HG03558 (cell line): Measurements from ENCODE around the gene LRIT2.

ENCODE experiments used
- ATAC-seq: cut with Tn5 transposase; IDR thresholded peaks from one replicate; pipeline ENCODE4 v1.9.1; 2021; ENCODE audit warnings: moderate number of reproducible peaks; ENCODE audit not compliant: unreplicated experiment; ENCODE audit errors: extremely low read depth

LRIT2 gene, protein sequence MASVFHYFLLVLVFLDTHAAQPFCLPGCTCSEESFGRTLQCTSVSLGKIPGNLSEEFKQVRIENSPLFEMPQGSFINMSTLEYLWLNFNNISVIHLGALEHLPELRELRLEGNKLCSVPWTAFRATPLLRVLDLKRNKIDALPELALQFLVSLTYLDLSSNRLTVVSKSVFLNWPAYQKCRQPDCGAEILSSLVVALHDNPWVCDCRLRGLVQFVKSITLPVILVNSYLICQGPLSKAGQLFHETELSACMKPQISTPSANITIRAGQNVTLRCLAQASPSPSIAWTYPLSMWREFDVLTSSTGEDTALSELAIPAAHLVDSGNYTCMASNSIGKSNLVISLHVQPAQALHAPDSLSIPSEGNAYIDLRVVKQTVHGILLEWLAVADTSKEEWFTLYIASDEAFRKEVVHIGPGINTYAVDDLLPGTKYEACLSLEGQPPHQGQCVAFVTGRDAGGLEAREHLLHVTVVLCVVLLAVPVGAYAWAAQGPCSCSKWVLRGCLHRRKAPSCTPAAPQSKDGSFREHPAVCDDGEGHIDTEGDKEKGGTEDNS

DNA sequence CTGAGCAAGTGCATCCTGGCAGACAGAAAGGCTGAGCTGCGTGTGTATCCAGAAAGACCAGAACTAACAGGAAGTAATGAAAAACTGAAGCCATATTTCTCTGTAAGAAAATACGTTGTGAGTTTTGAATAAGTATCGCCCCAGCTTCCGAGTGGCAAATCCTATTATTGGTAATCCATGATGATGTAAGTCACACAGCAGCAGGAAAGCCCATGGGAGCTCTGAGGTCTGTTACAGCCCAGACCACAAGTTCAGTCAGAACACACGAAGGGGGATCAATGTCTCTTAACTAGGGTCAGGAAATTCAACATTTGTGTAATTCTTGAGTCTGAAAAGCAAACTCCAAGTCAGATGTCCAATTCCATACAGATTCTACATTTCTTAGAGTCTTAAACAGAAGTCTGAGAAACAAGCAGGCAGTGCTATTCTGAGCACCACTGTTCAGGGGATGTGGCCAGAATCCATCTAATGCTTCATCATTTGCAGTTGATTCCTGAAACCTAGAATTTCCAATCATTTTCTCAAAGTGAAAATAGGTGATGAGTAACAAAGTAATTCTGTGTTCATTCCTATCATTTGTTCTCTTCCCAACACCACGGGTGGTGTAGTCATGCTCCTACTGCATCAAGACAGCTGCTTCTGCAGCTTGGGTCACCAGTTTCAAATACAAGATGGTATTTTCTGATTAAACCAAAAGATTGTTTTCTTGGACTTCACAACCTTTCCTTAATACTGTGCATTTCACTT is at the start of gene LRIT2:
LRIT2 (minus strand) TSS at position 118 of the 747 bp plus-strand sequence; CDS start at position 94, 24 bp downstream.
- no peak for ATAC-seq

DNA sequence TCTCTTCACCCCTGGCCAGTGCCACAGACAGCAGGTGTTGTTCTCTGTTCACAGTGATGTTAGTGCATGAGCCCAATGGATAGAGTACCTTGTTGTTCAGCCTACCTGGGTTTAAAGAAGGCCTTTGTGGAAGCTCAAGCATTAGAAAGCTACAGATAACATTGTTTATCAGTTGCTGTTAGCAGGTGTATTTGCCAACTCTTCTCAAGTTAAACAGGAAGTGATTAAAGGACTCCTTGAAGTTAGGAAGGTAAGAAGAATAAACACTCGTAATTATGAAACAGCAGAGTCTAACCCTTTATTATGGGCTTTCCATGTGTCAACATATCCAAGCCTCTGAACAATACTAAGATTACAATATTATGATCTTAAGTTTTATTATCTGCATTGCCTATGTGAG is 45.4 kb upstream of the LRIT2 start:
- no peak for ATAC-seq

DNA sequence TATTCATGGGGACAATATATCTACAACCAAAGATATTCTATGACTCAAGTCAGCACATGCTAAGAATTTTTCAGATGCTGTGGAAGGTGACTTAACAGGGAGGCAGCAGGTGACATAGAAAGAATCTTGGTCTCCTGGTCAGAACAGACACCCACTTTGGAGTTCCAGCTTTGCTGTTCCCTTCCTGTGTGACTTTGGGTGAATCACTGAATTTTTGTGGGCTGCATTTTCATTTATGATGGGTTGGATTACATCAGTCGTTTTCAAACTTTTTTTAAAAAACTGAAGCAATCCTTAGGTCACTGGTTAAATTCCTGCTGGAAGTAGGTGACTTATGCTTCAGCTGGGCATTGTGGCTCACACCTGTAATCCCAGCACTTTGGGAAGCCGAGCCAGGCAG is 44.4 kb upstream of the LRIT2 start:
- no peak for ATAC-seq

GRCh38 chr10:84269162-84269561 is 43.8 kb upstream of the LRIT2 start:
- ATAC-seq, result no peak

DNA sequence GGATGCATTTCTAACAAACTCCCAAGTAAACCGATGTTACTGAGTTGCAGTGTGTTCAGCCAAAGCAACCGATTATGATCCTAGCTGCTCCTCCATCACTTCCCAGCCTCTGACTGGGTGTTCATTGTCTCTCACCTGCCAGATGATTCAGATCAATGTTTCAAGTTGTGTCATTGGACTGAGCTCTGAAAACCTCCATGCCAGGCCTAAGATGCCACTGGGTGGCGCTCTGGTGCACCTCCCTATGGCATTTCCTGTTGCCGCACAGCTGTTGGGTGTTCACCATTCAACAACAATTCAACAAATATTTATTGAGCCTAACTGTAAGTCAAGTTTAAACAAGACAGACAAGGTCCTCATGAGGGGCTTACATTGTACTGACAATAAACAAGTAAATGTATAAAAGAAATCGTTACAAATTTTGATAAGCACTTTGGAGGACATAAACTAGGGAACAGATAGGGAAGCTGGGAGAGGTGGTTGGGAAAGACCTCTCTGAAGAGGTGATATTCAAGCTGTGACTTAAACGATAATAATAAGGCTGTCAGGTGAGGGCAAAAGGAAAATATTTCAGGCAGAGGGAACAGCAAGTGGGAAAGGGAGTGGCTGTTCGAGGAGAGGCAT is 42.3 kb upstream of the LRIT2 start:
- no peak for ATAC-seq

GRCh38 chr10:84265418-84265817 is 40.1 kb upstream of the LRIT2 start:
- no peak for ATAC-seq

DNA sequence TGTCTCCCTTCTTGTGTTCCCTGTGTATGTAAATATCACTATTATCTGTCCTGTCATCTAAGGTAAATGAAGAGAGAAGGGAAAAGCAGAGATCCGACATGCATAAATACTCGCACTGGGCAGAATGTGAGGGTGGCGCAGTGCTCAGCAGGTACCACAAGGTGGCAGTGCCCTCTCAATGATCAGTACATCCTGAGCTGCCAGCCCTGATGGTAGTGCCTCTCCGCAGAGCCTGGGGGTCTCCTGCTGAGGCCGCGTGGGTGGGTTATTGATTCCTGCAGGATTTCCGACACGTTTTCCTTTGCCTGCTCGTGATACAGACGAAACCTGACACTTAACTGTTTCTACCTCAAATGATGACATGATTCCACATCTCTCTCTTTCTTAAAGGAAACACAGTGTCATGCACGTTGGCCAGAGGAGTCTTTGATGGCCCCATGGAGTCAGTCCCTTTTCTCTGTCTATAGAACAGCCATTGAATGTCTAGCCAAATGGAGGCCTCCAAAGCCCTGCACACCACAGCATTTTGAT is 39.3 kb upstream of the LRIT2 start:
- peak; percentile 75 for ATAC-seq

GRCh38 chr10:84263716-84264115 is 38.4 kb upstream of the LRIT2 start:
- no peak for ATAC-seq

DNA sequence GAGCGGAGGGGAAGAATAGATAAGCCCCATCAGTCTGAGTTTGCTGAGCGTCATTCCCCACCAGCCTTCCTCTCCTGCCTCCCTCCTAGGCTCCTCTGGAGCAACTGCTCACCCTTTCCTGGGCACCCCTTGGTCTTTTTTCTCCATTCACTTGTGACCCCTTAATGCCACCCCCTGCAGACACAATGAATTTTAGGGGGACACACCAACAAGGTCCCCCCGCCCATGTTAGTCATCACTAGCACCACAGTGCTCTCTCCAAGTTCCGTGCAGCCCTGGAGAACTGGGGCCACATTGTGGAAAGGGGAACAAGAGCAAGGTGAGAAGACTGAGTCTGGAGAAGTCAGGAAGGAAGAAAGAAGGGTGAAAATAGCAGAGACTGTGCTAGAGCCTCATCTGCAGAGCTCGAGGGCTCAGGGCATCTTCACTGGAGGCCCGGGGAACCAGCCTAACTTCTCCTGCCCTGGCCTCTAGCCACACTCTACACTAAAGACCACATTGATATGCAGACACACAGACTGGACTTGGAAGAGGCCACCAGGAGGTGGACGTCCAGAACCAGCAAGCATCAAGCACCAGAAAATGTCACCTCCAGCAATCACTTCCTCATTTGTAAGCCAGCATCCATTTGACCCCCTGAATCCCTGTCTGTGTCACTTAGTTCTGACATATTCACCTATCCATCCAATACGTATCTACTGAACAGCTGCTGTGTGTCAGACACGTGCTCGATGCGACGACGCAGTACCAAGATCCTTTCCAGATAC is 37.0 kb upstream of the LRIT2 start:
- no peak for ATAC-seq

GRCh38 chr10:84261236-84261915 is 36.0 kb upstream of the LRIT2 start:
- ATAC-seq, result no peak

DNA sequence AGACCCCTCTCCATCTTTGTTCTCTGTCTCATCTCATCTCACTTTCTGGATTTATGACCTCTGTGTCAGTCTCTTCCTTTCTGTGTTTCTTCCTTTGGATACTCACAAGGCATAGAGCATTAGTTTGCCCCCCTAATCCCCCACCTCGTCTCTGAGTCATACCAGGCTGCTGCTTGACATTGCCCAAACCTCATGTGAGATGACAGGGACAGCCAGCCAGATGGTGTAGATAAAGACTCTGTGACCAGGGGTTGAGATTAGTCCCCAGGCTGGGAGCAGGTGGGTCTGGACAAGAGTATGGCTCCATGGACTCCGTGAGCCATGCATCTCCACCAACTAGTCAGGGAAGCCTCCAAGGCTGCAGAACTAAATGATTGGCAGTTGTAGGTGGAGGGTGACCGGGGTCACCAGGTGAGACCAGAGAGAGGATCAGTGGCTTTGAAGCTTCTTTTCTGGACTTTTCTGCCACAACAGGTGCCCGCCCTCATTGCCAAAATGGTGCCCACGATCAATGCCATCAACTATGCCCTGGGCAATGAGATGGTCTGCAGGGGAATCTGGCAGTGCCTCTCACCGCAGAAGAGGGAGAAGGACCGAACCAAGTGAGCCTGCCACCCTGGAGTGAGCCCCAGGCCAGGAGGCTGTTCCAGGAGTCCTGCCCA is 32.8 kb upstream of the LRIT2 start:
- no peak for ATAC-seq

DNA sequence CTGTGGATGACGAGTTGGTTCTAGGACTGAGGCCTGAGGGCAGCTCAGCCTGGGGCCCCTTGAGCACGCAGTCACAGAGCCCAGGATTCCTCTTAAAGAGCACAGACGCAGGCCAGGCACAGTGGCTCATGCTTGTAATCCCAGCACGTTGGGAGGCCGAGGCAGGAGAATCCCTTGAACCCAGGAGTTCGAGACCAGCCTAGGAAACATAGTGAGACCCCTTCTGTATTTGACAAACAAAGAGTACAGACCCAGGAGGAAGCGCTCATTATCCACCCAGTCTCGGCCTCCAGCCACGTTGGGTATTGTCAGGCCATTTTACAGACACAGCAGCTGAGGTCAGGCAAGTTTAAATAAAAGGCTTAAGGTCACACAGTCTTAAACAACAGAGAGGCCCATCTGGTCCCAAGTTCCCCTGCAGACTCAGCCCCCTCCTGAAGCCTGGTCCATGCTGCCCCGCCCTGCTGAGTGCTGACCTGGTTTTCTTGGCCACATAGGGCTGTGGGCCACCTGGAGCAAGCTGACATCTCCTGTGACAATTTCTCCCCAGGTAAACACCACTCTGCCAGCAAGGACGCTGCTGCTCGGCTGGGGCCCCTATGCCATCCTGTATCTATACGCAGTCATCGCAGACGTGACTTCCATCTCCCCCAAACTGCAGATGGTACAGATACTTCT is 32.1 kb upstream of the LRIT2 start:
- ATAC-seq, result no peak

DNA sequence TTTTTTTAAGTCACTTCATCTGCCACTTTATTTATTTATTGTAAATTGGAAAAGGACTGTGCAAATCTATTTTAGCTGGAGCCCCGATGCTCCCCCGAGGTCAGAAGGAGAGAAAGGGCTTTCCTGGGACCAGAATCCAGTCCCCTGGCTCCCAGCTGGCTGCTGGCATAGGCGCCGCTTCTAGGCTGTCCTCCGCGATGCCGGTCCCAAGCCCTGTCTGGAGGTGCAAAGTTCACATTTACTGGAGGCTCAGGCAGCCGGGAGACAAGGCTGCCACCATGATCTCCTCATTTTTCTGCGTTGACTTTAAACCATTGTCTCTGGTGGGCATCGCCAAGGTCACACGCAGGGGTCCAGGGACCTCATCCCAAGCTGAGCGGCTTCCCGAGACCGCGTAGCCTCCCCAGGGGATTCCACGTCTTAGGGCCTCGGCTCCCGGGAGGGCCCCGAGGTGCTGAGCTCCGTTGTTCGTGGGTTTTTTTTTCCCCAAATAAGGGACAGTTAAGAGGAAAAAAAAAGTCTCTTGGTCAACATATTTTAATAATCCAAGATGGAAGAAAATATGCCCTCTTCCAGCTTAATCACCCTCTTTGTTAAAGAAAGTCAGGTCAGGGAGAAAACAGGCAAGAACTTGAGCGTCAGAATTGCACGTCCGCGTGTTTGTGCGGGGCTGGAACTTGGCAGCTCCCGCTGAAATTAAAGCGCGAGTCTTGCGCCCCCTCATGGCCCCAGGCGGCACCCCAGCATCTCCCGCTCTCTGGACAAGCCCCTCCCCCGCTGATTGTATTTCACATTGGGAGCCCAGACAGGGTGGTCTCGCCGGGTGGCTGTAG is 31.4 kb upstream of the LRIT2 start:
- no peak for ATAC-seq

DNA sequence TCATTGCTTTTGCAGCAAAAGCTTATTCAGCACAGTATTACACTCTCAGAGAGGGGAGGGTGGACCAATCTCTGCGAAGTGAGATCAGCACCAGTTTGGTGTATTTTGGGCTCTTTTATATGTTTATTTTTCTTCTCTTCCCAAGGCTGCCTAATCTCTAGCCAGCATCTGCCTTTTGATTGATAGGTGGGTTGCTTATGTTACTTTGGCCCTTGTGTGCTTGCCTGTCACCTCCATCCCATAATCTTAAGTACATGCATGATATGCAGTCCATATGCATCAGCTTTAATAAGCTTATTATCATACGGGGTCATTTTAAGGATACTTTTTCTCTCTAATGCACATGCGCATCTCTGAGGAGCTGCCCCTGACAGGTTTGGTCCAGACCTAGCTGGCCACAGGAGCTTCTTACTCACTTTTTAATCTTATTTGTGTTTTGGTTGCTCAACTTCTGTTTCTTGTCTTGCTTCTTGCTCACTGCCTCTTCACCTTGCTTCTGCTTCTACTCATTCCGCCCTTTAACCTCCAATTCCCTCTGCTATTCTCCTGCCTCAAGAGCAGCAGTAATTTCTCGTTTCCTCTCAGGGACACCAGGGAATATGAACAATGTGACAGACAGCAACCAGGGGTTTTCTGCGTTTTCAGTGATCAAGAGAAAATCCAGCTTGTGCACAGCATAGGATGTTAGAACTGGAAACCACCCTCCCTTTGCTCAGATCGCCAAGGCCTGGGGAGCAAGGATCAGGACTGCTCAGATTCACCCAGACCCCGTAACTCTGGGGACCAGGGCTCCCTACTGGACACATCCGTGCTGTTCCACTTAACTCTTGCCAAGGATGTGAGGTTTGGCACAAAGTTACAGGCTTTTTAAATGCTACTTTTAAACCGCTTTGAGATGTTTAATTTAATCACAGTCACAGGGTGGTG is 29.5 kb upstream of the LRIT2 start:
- no peak for ATAC-seq

DNA sequence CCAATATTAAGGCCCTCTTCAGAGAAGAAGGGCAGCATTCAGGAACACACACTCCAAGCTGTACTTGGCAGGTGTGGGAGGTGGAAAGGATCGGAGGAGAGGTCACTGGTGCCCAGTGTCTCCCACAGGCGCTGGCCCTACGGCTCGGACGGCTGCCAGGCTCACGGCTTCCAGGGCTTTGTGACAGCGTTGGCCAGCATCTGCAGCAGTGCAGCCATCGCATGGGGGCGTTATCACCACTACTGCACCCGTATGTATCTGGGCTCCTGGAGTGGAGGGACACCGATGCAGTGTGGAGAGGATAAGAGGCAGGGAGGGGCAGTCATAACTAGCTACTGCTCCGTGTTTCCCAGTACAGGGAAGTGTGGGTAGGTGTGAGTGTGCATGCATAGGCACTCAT is 23.4 kb upstream of the LRIT2 start:
- no peak for ATAC-seq

DNA sequence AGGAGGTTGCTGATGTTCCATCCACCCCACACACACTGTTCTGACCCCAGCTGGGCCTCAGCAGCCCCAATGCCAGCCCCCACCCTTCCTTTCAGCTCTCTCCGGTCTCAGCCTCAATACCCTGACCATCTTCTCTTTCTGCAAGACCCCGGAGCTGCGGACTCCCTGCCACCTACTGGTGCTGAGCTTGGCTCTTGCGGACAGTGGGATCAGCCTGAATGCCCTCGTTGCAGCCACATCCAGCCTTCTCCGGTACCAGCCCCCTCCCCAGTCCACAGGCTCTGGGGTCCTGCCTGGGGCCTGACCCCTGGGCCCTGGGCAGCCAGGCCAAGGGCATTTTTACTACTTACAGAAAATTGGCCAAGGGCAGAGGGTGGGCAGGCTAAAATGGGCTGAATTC is 22.2 kb upstream of the LRIT2 start:
- ATAC-seq, result no peak
